ENCODE data around the gene IRF4.

DNA sequence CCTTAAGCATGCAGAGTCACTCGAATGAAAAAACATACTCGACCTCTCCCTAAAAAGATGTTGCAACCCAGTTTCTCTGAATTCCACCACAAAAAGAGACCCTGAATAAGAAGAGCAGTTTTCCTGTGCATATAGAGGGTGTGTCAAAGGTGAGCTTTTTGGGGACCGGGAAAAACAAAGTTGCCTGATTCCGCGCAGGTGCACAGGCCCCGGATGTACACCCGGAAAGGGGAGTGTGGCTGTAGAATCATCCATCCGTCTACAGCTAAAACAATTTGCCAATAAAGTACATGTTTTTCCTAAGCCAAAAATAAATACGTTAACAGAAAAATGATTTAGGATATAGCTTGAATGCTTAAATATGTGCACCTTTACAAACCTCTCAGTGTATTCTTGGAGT is 41.2 kb upstream of the IRF4 start:
- TF ChIP-seq, protein P1, sequence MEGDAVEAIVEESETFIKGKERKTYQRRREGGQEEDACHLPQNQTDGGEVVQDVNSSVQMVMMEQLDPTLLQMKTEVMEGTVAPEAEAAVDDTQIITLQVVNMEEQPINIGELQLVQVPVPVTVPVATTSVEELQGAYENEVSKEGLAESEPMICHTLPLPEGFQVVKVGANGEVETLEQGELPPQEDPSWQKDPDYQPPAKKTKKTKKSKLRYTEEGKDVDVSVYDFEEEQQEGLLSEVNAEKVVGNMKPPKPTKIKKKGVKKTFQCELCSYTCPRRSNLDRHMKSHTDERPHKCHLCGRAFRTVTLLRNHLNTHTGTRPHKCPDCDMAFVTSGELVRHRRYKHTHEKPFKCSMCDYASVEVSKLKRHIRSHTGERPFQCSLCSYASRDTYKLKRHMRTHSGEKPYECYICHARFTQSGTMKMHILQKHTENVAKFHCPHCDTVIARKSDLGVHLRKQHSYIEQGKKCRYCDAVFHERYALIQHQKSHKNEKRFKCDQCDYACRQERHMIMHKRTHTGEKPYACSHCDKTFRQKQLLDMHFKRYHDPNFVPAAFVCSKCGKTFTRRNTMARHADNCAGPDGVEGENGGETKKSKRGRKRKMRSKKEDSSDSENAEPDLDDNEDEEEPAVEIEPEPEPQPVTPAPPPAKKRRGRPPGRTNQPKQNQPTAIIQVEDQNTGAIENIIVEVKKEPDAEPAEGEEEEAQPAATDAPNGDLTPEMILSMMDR (conservative IDR thresholded peaks at IDR 0.05; ENCODE audit: low read length): no peak
- no peak for TF ChIP-seq EZH2phosphoT487 (IDR thresholded peaks at IDR 0.05; ENCODE audit: borderline replicate concordance, low read depth, low read length)

Measured in OCI-LY7 (cell line).